ENCODE data around the gene FGFR2. TPM values are rescaled to one million over a fixed set of nuclear protein-coding genes. Genes with fewer than 3 reads are reported as not detected.

FGFR2 gene
- total and polyA plus RNA-seq, 2 of the 4 experiments (the other 2 are of a cell fraction): not detected

DNA sequence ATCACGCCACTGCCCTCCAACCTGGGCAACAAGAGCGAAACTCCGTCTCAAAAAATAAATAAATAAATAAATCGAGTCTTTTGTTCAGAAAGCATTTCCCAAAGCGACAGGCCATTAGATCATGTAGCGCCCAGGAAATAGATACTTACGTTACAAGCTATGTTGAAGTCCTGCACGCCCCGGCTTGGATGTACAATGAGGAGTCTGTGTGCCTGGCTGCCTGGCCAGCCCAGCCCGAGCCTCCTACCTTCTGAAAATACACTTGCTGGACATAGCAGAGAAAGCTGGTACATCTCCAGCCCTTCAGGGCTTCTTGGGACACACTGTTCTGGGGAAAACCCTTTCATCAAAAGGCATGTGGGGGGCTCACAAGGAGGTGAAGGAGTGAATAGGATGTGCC is 22.1 kb downstream of the FGFR2 start:
- in situ Hi-C loops (cut with MboI; ENCODE audit: low sequenced_read_pairs): no loop called here

More for the DNA sequence above, 22.1 kb downstream of the FGFR2 start:
- Histone ChIP-seq H2BK120ac (ENCODE audit: low read depth, low read length) (no peak overlapping the region), H3K27me3 (ENCODE audit: control insufficient read depth, insufficient read depth, low read length) (no peaks in the 10 kb centered on the region), H3K27ac (ENCODE audit: insufficient read depth, low read length) (no peak overlapping the region), H4K8ac (ENCODE audit: low read depth in 2 of 2, low read length in 2 of 2) (no peak overlapping the region), H3K4me3 (ENCODE audit: insufficient read depth, low read depth, low read length) (no peak overlapping the region), H3K14ac (replicated peaks; ENCODE audit: low read depth, low read length) (no peak overlapping the region), H2BK20ac (ENCODE audit: low read depth, low read length) (no peak overlapping the region), H2BK15ac (ENCODE audit: low read depth, low read length) (no peak overlapping the region), H3K4me2 (ENCODE audit: low read depth, low read length) (no peak overlapping the region), H4K20me1 (ENCODE audit: insufficient read depth, low read length) (no peaks in the 10 kb centered on the region), H3K79me1 (ENCODE audit: low read depth in 1 of 2, low read length in 2 of 2) (no peaks in the 10 kb centered on the region), H4K5ac (ENCODE audit: low read depth, low read length) (no peak overlapping the region), H3K56ac (ENCODE audit: extremely low read depth, insufficient read depth, low read length) (no peak overlapping the region), H4K91ac (ENCODE audit: insufficient read depth, low read depth, low read length) (no peak overlapping the region), H2AFZ (replicated peaks; ENCODE audit: low read length, poor library complexity) (no peak overlapping the region), H2AK9ac (replicated peaks; ENCODE audit: low read depth, low read length, poor library complexity) (no peak overlapping the region), H2BK5ac (ENCODE audit: low read depth, low read length, poor library complexity, severe bottlenecking) (no peak overlapping the region), H3K36me3 (ENCODE audit: control insufficient read depth, insufficient read depth, low read length) (no peaks in the 10 kb centered on the region), H3K9ac (ENCODE audit: low read depth, low read length) (no peak overlapping the region), H3K4ac (ENCODE audit: low read depth, low read length) (no peak overlapping the region), H3K18ac (ENCODE audit: low read depth, low read length) (no peak overlapping the region), H3K9me1 (ENCODE audit: insufficient read depth, low read length) (no peaks in the 10 kb centered on the region), H2AK5ac (ENCODE audit: low read depth, low read length) (no peak overlapping the region), H3K4me1 (ENCODE audit: control insufficient read depth, insufficient read depth, low read length) (no peaks in the 10 kb centered on the region), H3K23ac (ENCODE audit: low read depth, low read length) (no peak overlapping the region), H3K9me3 (ENCODE audit: control insufficient read depth, insufficient read depth, low read length) (peaks cover 30% of the 10 kb centered on the region)
- whole genome bisulfite sequencing, 2 experiments (ENCODE audit: extremely low coverage in 2 of 2, insufficient read length in 1 of 2): 80% methylated on average over 2 of the region's 10 CpGs; no CpG with 5 or more reads in 1 of the 2 experiments
- intact Hi-C loops (cut with micrococcal nuclease) (no loop called here), dilution Hi-C loops (cut with HindIII; ENCODE audit: low sequenced_read_pairs, unreplicated experiment) (no loop called here)
- no TSS peak for BruUV-seq (replicated peaks)
- TF ChIP-seq MAFK (IDR thresholded peaks at IDR 0.05; ENCODE audit: low read depth, low read length) (no peak), BHLHE40 (IDR thresholded peaks at IDR 0.05; ENCODE audit: low read depth, low read length) (no peak), NFE2L2 (IDR thresholded peaks at IDR 0.05; ENCODE audit: low read depth, low read length) (no peak), SMC3 (IDR thresholded peaks at IDR 0.05; ENCODE audit: low read depth, low read length) (no peak), RCOR1 (IDR thresholded peaks at IDR 0.05; ENCODE audit: insufficient replicate concordance, low read length) (no peak), RFX5 (IDR thresholded peaks at IDR 0.05; ENCODE audit: low read depth, low read length) (no peak), CHD1 (IDR thresholded peaks at IDR 0.05; ENCODE audit: low read depth, low read length) (no peak), MAZ (IDR thresholded peaks at IDR 0.05; ENCODE audit: borderline replicate concordance, low read depth, low read length) (no peak), RAD21 (IDR thresholded peaks at IDR 0.05; ENCODE audit: low read length) (no peak), FOS (IDR thresholded peaks at IDR 0.05; ENCODE audit: low read depth, low read length) (no peak), MXI1 (IDR thresholded peaks at IDR 0.05; ENCODE audit: borderline replicate concordance, low read depth, low read length) (no peak), CEBPB (IDR thresholded peaks at IDR 0.05; ENCODE audit: low read depth, low read length) (no peak)
- TF ChIP-seq, protein P1, sequence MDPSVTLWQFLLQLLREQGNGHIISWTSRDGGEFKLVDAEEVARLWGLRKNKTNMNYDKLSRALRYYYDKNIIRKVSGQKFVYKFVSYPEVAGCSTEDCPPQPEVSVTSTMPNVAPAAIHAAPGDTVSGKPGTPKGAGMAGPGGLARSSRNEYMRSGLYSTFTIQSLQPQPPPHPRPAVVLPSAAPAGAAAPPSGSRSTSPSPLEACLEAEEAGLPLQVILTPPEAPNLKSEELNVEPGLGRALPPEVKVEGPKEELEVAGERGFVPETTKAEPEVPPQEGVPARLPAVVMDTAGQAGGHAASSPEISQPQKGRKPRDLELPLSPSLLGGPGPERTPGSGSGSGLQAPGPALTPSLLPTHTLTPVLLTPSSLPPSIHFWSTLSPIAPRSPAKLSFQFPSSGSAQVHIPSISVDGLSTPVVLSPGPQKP (IDR thresholded peaks at IDR 0.05; ENCODE audit: borderline replicate concordance, low read depth, low read length): no peak
- TF ChIP-seq, protein P2, sequence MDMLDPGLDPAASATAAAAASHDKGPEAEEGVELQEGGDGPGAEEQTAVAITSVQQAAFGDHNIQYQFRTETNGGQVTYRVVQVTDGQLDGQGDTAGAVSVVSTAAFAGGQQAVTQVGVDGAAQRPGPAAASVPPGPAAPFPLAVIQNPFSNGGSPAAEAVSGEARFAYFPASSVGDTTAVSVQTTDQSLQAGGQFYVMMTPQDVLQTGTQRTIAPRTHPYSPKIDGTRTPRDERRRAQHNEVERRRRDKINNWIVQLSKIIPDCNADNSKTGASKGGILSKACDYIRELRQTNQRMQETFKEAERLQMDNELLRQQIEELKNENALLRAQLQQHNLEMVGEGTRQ (IDR thresholded peaks at IDR 0.05; ENCODE audit: low read depth, low read length): no peak
- TF ChIP-seq, protein P3, sequence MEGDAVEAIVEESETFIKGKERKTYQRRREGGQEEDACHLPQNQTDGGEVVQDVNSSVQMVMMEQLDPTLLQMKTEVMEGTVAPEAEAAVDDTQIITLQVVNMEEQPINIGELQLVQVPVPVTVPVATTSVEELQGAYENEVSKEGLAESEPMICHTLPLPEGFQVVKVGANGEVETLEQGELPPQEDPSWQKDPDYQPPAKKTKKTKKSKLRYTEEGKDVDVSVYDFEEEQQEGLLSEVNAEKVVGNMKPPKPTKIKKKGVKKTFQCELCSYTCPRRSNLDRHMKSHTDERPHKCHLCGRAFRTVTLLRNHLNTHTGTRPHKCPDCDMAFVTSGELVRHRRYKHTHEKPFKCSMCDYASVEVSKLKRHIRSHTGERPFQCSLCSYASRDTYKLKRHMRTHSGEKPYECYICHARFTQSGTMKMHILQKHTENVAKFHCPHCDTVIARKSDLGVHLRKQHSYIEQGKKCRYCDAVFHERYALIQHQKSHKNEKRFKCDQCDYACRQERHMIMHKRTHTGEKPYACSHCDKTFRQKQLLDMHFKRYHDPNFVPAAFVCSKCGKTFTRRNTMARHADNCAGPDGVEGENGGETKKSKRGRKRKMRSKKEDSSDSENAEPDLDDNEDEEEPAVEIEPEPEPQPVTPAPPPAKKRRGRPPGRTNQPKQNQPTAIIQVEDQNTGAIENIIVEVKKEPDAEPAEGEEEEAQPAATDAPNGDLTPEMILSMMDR (conservative IDR thresholded peaks at IDR 0.05; ENCODE audit: low read depth, low read length): no peak
- ATAC-seq (ENCODE audit: low read depth) (no peak), DNase-seq (no peak)
- CTCF ChIA-PET: no interaction called here
- POLR2A ChIA-PET (ENCODE audit: unreplicated experiment): no interaction called here

All from IMR-90 (cell line).